Right atrium auricular region (tissue), 2 donors: ENCODE results near the gene GMDS. TPM values are rescaled to one million over a fixed set of nuclear protein-coding genes. Genes with fewer than 3 reads are reported as not detected.

Experiments used
- DNase-seq: peaks from one replicate; pipeline ENCODE4 v3.0.0-alpha.2; 2019; ENCODE audit warnings: low spot score
- H3K27ac ChIP-seq, 2 donors: fragments of 200-600 bp; sonication (generic); 1 replicate in 1 of 2; 2 replicates in 1 of 2; pipeline ENCODE4 v1.5.1; 2016 to 2019
- H3K27me3 ChIP-seq, 2 donors: fragments of 200-600 bp; sonication (generic); one replicate each; pipeline versions ENCODE4 v1.5.1 to v1.6.0; 2017 to 2019
- H3K36me3 ChIP-seq: fragments of 200-600 bp; sonication (generic); one replicate; pipeline ENCODE4 v1.5.1; 2016
- H3K4me1 ChIP-seq, 2 donors: fragments of 200-600 bp; sonication (generic); one replicate each; pipeline versions ENCODE4 v1.5.1 to v1.6.0; 2017 to 2019
- H3K4me3 ChIP-seq, 2 donors: fragments of 200-600 bp; sonication (generic); 1 replicate in 1 of 2; 2 replicates in 1 of 2; pipeline ENCODE4 v1.5.1; 2017 to 2019; ENCODE audit warnings: mild to moderate bottlenecking in 1 of 2, moderate library complexity in 1 of 2
- H3K9me3 ChIP-seq, 2 donors: fragments of 200-600 bp; sonication (generic); one replicate each; pipeline ENCODE4 v1.5.1; 2019
- CTCF ChIP-seq, 2 donors: fragments of 200-600 bp; sonication (generic); IDR thresholded peaks; one replicate each; pipeline ENCODE4 v1.5.1; 2019; ENCODE audit warnings: antibody characterized with exemption in 2 of 2
- total RNA-seq, 2 donors: library from RNA; depleted of rRNA; stranded (reverse); fragments of >200 nt; gene quantifications; one replicate each; pipeline ENCODE4 v1.1.0, GENCODE V29; 2016

GMDS gene
- 10 to 100 TPM; 11.1 to 11.8 TPM for total RNA-seq

- no peak for TF ChIP-seq CTCF (IDR thresholded peaks at IDR 0.05)
- H3K4me3 ChIP-seq: peak within 1 kb of the TSS; percentile 90 to 97
- H3K27me3 ChIP-seq: no peaks in the 10 kb centered on the region
- no peaks in the 10 kb centered on the region for H3K9me3 ChIP-seq
- DNase-seq: peak; percentile 84
- peak within 1 kb of the TSS; percentile 85 to 92 for H3K27ac ChIP-seq
- peaks cover 0 to 16% of the 10 kb centered on the region in 2 donors for H3K4me1 ChIP-seq
- H3K36me3 ChIP-seq: no peaks in the 10 kb centered on the region
Measured at GRCh38 chr6:2245103-2245876, at the start of gene GMDS. Gene GMDS (minus strand): TSS chr6:2245605.

- Histone ChIP-seq H3K4me1 (no peaks in the 10 kb centered on the region), H3K27ac (no peak overlapping the region), H3K27me3 (no peaks in the 10 kb centered on the region), H3K9me3 (peaks cover 0 to under 1% of the 10 kb centered on the region in 2 donors), H3K36me3 (peaks cover 7% of the 10 kb centered on the region), H3K4me3 (no peak overlapping the region)
- no peak for TF ChIP-seq CTCF (IDR thresholded peaks at IDR 0.05)
- no peak for DNase-seq
Measured at GRCh38 chr6:2285510-2285909, 40.1 kb upstream of the GMDS start.

DNA sequence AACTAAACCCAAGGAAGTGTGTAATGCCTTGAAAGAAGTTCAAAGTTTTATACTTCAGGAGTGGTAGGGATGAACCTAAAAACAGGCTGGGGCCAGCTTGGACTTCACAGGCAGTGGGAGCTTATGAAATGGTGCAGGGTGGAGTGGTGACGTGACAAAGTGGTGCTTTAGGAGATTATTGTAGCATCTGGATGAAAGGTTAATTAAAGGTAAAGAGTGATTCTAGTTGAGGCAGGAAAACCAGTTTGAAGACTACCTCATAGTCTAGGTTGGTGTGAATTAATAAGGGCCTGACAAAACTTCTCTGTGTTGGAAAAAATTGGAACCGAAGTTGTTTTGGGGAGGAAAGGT lies 30.5 kb upstream of the GMDS start:
- H3K27me3 ChIP-seq: no peaks in the 10 kb centered on the region
- TF ChIP-seq CTCF (IDR thresholded peaks at IDR 0.05): no peak
- no peak overlapping the region for H3K27ac ChIP-seq

DNA sequence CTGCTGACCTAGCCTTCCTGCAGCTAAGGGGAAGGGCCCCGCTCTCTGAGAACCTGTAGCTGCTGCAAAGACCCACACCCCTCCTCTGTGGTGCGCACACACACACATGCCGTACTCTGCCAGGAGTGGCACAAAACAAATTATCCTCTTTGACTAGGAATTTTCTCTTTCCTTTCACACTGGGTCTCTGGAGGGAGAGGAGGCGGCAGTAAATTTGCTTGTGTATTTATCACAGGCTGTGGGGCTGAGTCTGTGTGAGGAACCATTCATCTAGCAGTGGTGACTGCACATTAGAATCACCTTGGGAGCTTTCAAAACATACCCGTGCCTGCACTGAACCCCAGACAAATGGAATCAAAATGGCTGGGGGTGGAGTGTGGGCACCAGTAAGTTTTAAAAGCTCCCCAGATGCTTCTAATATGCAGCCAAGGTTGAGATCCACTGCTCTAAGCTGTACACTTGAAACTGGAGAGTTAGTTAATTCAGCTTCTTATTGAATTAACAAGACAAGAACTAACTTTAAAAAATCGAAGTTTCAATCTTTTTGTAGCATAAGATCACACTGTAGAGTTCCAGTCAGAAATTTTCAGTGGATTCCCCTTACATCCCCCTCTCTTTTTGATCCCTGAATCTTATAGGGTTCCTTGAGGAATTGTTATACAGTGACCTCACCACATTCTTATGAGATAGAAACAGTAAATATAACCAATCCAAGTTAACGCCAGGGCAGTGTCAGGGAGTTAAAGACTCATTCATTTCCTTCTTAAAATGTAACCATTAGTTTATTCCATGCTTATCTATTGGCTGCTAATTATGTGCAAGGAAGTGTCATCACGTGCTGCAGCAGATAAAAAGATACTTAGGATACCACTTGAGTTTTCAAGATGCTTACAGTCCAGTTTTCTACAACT lies 29.8 kb upstream of the GMDS start:
- peaks cover 0 to 4% of the 10 kb centered on the region in 2 donors for H3K9me3 ChIP-seq
- H3K4me3 ChIP-seq: no peak overlapping the region
- H3K4me1 ChIP-seq: no peaks in the 10 kb centered on the region
- no peak for TF ChIP-seq CTCF (IDR thresholded peaks at IDR 0.05)
- DNase-seq: no peak
- no peak overlapping the region for H3K27ac ChIP-seq
- no peaks in the 10 kb centered on the region for H3K27me3 ChIP-seq
- peaks cover 23% of the 10 kb centered on the region for H3K36me3 ChIP-seq

More for the DNA sequence above, 30.5 kb upstream of the GMDS start:
- Histone ChIP-seq H3K36me3 (peaks cover 23% of the 10 kb centered on the region), H3K4me1 (no peaks in the 10 kb centered on the region), H3K9me3 (peaks cover 0 to 7% of the 10 kb centered on the region in 2 donors), H3K4me3 (no peak overlapping the region)
- DNase-seq: no peak

DNA sequence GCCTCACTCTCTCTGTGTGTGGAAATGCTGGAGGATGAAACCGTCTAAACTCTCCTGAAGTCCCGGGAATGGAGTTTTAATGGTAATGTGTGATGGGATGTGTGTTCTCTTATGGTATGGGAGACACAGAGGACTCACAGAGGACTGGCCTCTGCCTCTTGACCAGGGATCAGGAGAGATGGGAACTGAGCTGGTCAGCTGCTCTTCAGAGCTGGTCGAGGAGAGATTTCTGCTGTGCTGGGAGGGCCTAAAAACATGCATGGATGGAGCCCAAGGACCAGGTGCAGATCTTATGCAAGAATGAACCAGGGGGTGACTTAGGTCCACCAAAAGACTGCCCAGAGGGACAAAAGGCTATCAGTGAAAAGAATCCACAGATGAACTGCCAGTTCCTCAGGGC lies 27.3 kb upstream of the GMDS start:
- no peak overlapping the region for H3K27ac ChIP-seq
- H3K9me3 ChIP-seq: no peaks in the 10 kb centered on the region
- H3K27me3 ChIP-seq: no peaks in the 10 kb centered on the region
- H3K4me3 ChIP-seq: no peak overlapping the region
- no peaks in the 10 kb centered on the region for H3K4me1 ChIP-seq
- no peak for DNase-seq
- peaks cover 23% of the 10 kb centered on the region for H3K36me3 ChIP-seq
- no peak for TF ChIP-seq CTCF (IDR thresholded peaks at IDR 0.05)
